Common myeloid progenitor, CD34-positive (primary cell): Measurements from ENCODE around the gene NLRP1.

Experiments
- CTCF ChIA-PET: fragments of 350-600 bp; sonication (Branson Sonifier 250); formaldehyde crosslinking; loops from one replicate; lab custom pipeline; 2021; ENCODE audit warnings: antibody characterized with exemption; lab: Charles Lee
- POLR2A ChIA-PET: fragments of 350-600 bp; sonication (Branson Sonifier 250); formaldehyde crosslinking; loops from one replicate; lab custom pipeline; 2021; ENCODE audit warnings: antibody characterized with exemption; lab: Charles Lee
- DNase-seq, 3 donors: peaks; one replicate each; pipeline versions ENCODE4 v3.0.0 to v3.0.0-alpha.2; 2013
- H3K27ac ChIP-seq, 2 experiments: 1 replicate in 1 of 2; 2 replicates in 1 of 2; pipeline ENCODE4 v1.7.0; 2013; ENCODE audit warnings: inconsistent platforms in 2 of 2, low read length in 2 of 2, mild to moderate bottlenecking in 2 of 2, low read depth in 1 of 2, moderate library complexity in 1 of 2; ENCODE audit not compliant: severe bottlenecking in 2 of 2, insufficient read depth in 1 of 2, poor library complexity in 1 of 2
- H3K27me3 ChIP-seq, 5 experiments: replicated peaks in 2 of 5; 1 replicate in 3 of 5; 2 replicates in 2 of 5; pipeline versions ENCODE4 v1.6.1 to v1.7.0; 2013; ENCODE audit warnings: low read length in 4 of 5, mild to moderate bottlenecking in 2 of 5, moderate library complexity in 2 of 5, inconsistent platforms in 1 of 5; ENCODE audit not compliant: insufficient read depth in 5 of 5, control insufficient read depth in 4 of 5
- H3K36me3 ChIP-seq, 4 experiments: 1 replicate in 2 of 4; 2 replicates in 2 of 4; pipeline versions ENCODE4 v1.6.1 to v1.7.0; 2013; ENCODE audit warnings: low read length in 3 of 4, control low read depth in 1 of 4, mild to moderate bottlenecking in 1 of 4; ENCODE audit not compliant: control insufficient read depth in 4 of 4, insufficient read depth in 4 of 4
- H3K4me1 ChIP-seq, 4 experiments: 1 replicate in 3 of 4; 2 replicates in 1 of 4; pipeline versions ENCODE4 v1.6.1 to v1.7.1; 2013; ENCODE audit warnings: low read length in 3 of 4, mild to moderate bottlenecking in 3 of 4, control low read depth in 1 of 4, inconsistent platforms in 1 of 4, moderate library complexity in 1 of 4; ENCODE audit not compliant: control insufficient read depth in 4 of 4, insufficient read depth in 4 of 4; ENCODE audit errors: control extremely low read depth in 1 of 4
- H3K4me3 ChIP-seq, 7 experiments: 1 replicate in 4 of 7; 2 replicates in 3 of 7; pipeline versions ENCODE4 v1.5.1 to v1.7.0; 2013; ENCODE audit warnings: mild to moderate bottlenecking in 7 of 7, low read length in 6 of 7, moderate library complexity in 6 of 7, inconsistent platforms in 2 of 7, low read depth in 2 of 7, control low read depth in 1 of 7; ENCODE audit not compliant: insufficient read depth in 4 of 7, control insufficient read depth in 1 of 7; ENCODE audit errors: extremely low read depth in 1 of 7
- H3K9me3 ChIP-seq, 5 experiments: 1 replicate in 4 of 5; 2 replicates in 1 of 5; pipeline versions ENCODE4 v1.6.1 to v1.7.1; 2013; ENCODE audit warnings: low read length in 4 of 5, mild to moderate bottlenecking in 2 of 5, inconsistent platforms in 1 of 5, low read depth in 1 of 5, moderate library complexity in 1 of 5; ENCODE audit not compliant: control insufficient read depth in 4 of 5, insufficient read depth in 2 of 5; ENCODE audit errors: control extremely low read depth in 1 of 5
- WGBS: methylation state at CpG from one replicate; pipeline ENCODE4 v1.1.5; 2013; ENCODE audit not compliant: insufficient coverage; 5-methylcytosine and 5-hydroxymethylcytosine counted together

NLRP1 gene

GRCh38 chr17:5591966-5592365, 7.7 kb upstream of the NLRP1 start:
- Histone ChIP-seq H3K4me1 (peaks cover 0 to 4% (median 0%) of the 10 kb centered on the region in 4 experiments), H3K27me3 (peaks cover 0 to 26% (median 11%) of the 10 kb centered on the region in 5 experiments), H3K27ac (no peak overlapping the region), H3K4me3 (no peak overlapping the region), H3K36me3 (no peaks in the 10 kb centered on the region), H3K9me3 (no peaks in the 10 kb centered on the region)
- CTCF ChIA-PET = interaction anchor here (0.7 to 7.8 kb wide), 17 partner anchors 11 to 863 kb away, joined by 3 to 52 read pairs (median 4); no protein-coding TSS in a partner anchor
- DNase-seq = no peak
- POLR2A ChIA-PET = interaction anchor here (0.7 kb wide), 1 partner anchor 119 kb away, joined by 6 read pairs; no protein-coding TSS in a partner anchor
- 81% methylated on average over 11 of the region's 11 CpGs for WGBS

GRCh38 chr17:5588584-5588983, 4.3 kb upstream of the NLRP1 start:
- peaks cover 0 to 2% (median 0%) of the 10 kb centered on the region in 5 experiments for H3K27me3 ChIP-seq
- ChIA-PET POLR2A (no interaction called here), CTCF (interaction anchor here (0.7 to 2.0 kb wide), 9 partner anchors 8 to 853 kb away, joined by 3 to 16 read pairs (median 5); partner anchors contain the start of gene AIPL1)
- no peak for DNase-seq
- H3K36me3 ChIP-seq = no peaks in the 10 kb centered on the region
- WGBS = 97% methylated on average over 6 of the region's 6 CpGs
- no peaks in the 10 kb centered on the region for H3K9me3 ChIP-seq
- H3K4me3 ChIP-seq = no peak overlapping the region
- H3K4me1 ChIP-seq = peaks cover 13 to 35% (median 29%) of the 10 kb centered on the region in 4 experiments
- H3K27ac ChIP-seq = no peak overlapping the region

- ChIA-PET CTCF (interaction anchor here (0.9 to 2.0 kb wide), 7 partner anchors 9 to 854 kb away, joined by 3 to 16 read pairs (median 6); partner anchors contain the start of gene AIPL1), POLR2A (no interaction called here)
- Histone ChIP-seq H3K27me3 (peaks cover 0 to 2% (median 0%) of the 10 kb centered on the region in 5 experiments), H3K4me3 (no peak overlapping the region), H3K27ac (no peak overlapping the region), H3K36me3 (no peaks in the 10 kb centered on the region), H3K9me3 (no peaks in the 10 kb centered on the region), H3K4me1 (peaks cover 13 to 46% (median 40%) of the 10 kb centered on the region in 4 experiments)
- DNase-seq = peak; percentile 72 to 87 (median 83)
- WGBS = 39% methylated on average over 6 of the region's 6 CpGs
These were observed 3.2 kb upstream of the NLRP1 start for GRCh38 chr17:5587438-5588032.

- no peak overlapping the region for H3K27ac ChIP-seq
These were observed 1.7 kb upstream of the NLRP1 start for GRCh38 chr17:5585836-5586521.

GRCh38 chr17:5585287-5585794, 1.0 kb upstream of the NLRP1 start:
- WGBS = 98% methylated on average over 7 of the region's 11 CpGs
- ChIA-PET POLR2A (no interaction called here), CTCF (interaction anchor here (1.1 to 2.2 kb wide), 3 partner anchors 121 to 850 kb away, joined by 4 to 15 read pairs (median 5); partner anchors contain the start of gene AIPL1)
- no peaks in the 10 kb centered on the region for H3K27me3 ChIP-seq
- H3K9me3 ChIP-seq = no peaks in the 10 kb centered on the region
- no peak overlapping the region for H3K27ac ChIP-seq
- H3K4me3 ChIP-seq = no peak overlapping the region
- peaks cover 17 to 67% (median 54%) of the 10 kb centered on the region in 4 experiments for H3K4me1 ChIP-seq
- DNase-seq = no peak
- H3K36me3 ChIP-seq = no peaks in the 10 kb centered on the region

More at GRCh38 chr17:5585836-5586521, 1.7 kb upstream of the NLRP1 start:
- H3K9me3 ChIP-seq = no peaks in the 10 kb centered on the region
- 3% methylated on average over 5 of the region's 11 CpGs for WGBS
- peak in 2 of 3 donors; percentile 23 to 29 for DNase-seq
- ChIA-PET POLR2A (no interaction called here), CTCF (interaction anchor here (1.0 to 2.2 kb wide), 3 partner anchors 121 to 853 kb away, joined by 3 to 15 read pairs (median 5); no protein-coding TSS in a partner anchor)
- peaks cover 0 to 2% (median 0%) of the 10 kb centered on the region in 5 experiments for H3K27me3 ChIP-seq
- H3K36me3 ChIP-seq = no peaks in the 10 kb centered on the region
- peak overlapping the region in 1 of 7 experiments; percentile 18 for H3K4me3 ChIP-seq
- peaks cover 15 to 60% (median 49%) of the 10 kb centered on the region in 4 experiments for H3K4me1 ChIP-seq

- CTCF ChIA-PET = interaction anchor here (0.9 to 2.2 kb wide), 5 partner anchors 79 to 852 kb away, joined by 3 to 15 read pairs (median 3); no protein-coding TSS in a partner anchor
- peak in 1 of 3 donors; percentile 17 for DNase-seq
- POLR2A ChIA-PET = interaction anchor here (2.8 kb wide), 1 partner anchor 97 kb away, joined by 11 read pairs; the partner anchor contains the start of genes DERL2 and MIS12
- WGBS = 32% methylated on average over 8 of the region's 21 CpGs
- Histone ChIP-seq H3K27ac (peak overlapping the region; percentile 59 to 78), H3K4me1 (peaks cover 17 to 74% (median 62%) of the 10 kb centered on the region in 4 experiments), H3K36me3 (peaks cover 0 to 3% (median 0%) of the 10 kb centered on the region in 4 experiments), H3K27me3 (no peaks in the 10 kb centered on the region), H3K4me3 (peak overlapping the region; percentile 33 to 85 (median 71)), H3K9me3 (no peaks in the 10 kb centered on the region)
These were observed 605 bp downstream of the NLRP1 start for GRCh38 chr17:5583426-5584382.
